ENCODE measurements around the gene DAB2. TPM values are rescaled to one million over a fixed set of nuclear protein-coding genes. Genes with fewer than 3 reads are reported as not detected.
"Not testable (repeated sequence)": the region's sequence is repeated elsewhere in the genome, so short reads cannot be mapped to it uniquely, and the experiment has no call there.

The DAB2 gene
- total RNA-seq, 1 donor from 2014 or later: 13.2 TPM

GRCh38 chr5:39340506-39340905 is 84.3 kb downstream of the DAB2 start:
- no peak for DNase-seq (ENCODE audit: low read depth)
- TF ChIP-seq, protein P1, sequence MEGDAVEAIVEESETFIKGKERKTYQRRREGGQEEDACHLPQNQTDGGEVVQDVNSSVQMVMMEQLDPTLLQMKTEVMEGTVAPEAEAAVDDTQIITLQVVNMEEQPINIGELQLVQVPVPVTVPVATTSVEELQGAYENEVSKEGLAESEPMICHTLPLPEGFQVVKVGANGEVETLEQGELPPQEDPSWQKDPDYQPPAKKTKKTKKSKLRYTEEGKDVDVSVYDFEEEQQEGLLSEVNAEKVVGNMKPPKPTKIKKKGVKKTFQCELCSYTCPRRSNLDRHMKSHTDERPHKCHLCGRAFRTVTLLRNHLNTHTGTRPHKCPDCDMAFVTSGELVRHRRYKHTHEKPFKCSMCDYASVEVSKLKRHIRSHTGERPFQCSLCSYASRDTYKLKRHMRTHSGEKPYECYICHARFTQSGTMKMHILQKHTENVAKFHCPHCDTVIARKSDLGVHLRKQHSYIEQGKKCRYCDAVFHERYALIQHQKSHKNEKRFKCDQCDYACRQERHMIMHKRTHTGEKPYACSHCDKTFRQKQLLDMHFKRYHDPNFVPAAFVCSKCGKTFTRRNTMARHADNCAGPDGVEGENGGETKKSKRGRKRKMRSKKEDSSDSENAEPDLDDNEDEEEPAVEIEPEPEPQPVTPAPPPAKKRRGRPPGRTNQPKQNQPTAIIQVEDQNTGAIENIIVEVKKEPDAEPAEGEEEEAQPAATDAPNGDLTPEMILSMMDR (conservative IDR thresholded peaks at IDR 0.05; ENCODE audit: low read depth, low read length): no peak
- H3K4me3 ChIP-seq (ENCODE audit: low read depth, low read length): no peak overlapping the region

GRCh38 chr5:39337252-39337915 is 87.4 kb downstream of the DAB2 start:
- DNase-seq (ENCODE audit: low read depth): no peak
- TF ChIP-seq, protein P1 (conservative IDR thresholded peaks at IDR 0.05; ENCODE audit: low read depth, low read length): no peak
- no peak overlapping the region for H3K4me3 ChIP-seq (ENCODE audit: low read depth, low read length)

DNA sequence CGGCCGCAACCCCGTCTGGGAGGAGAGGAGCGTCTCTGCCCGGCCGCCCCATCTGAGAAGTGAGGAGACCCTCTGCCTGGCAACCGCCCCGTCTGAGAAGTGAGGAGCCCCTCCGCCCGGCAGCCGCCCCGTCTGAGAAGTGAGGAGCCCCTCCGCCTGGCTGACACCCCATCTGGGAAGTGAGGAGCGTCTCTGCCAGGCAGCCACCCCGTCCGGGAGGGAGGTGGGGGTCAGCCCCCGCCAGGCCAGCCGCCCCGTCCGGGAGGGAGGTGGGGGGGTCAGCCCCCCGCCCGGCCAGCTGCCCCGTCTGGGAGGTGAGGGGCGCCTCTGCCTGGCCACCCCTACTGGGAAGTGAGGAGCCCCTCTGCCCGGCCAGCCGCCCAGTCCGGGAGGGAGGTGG is 90.5 kb downstream of the DAB2 start:
- not testable (repeated sequence) for H3K4me3 ChIP-seq (ENCODE audit: low read depth, low read length)

DNA sequence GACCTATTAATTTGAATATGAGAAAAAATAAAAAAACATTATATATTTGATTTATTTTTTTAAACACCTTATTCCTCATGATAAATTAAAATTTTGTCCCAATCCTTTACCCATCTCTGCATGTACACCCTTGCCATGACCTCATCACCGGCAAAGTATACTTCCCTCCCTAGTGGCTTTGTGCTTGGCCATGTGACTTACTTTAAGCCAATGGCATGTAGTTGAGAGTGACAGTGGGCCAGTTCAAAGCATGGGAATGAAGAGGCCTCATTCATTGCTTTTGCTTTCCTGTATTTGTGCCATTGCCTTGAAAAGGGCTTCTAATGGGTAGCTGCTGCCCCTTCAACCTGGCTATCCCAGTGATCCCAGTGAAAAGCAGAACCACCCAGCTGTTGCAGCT is 91.7 kb downstream of the DAB2 start:
- H3K4me3 ChIP-seq (ENCODE audit: low read depth, low read length): no peak overlapping the region

More for the DNA sequence above, 90.5 kb downstream of the DAB2 start:
- DNase-seq (ENCODE audit: low read depth): not testable (repeated sequence)

DNA sequence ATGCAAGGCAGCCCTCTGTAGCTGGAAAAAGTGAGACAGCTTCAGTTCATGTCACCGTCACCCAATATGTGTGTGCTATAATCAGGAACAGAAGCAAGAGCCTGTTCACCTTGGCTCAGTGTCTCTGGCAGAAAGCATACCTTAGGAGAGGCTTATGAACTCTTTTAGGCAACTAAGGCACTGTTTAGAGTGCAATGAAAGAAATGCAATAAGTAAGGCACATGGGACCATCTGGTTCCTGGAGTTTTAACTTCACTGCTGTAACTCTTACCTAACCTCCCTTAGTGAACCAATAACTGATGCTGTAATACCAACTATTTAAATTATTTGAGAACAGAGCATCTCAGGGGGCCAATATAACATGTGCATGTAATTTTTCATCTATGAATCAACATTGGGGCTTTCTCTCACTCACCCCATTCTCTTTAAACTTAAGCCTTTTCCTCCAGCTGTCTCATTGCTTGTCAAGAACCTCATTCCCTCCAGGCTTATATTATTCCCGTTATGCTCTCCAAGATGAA is 92.9 kb downstream of the DAB2 start:
- no peak overlapping the region for H3K4me3 ChIP-seq (ENCODE audit: low read depth, low read length)
- DNase-seq (ENCODE audit: low read depth): no peak
- TF ChIP-seq, protein P1 (conservative IDR thresholded peaks at IDR 0.05; ENCODE audit: low read depth, low read length): no peak

More for the DNA sequence above, 91.7 kb downstream of the DAB2 start:
- TF ChIP-seq, protein P1 (conservative IDR thresholded peaks at IDR 0.05; ENCODE audit: low read depth, low read length): no peak
- DNase-seq (ENCODE audit: low read depth): no peak

GRCh38 chr5:39328731-39329130 is 96.0 kb downstream of the DAB2 start:
- DNase-seq (ENCODE audit: low read depth): no peak
- TF ChIP-seq, protein P1 (conservative IDR thresholded peaks at IDR 0.05; ENCODE audit: low read depth, low read length): no peak
- no peak overlapping the region for H3K4me3 ChIP-seq (ENCODE audit: low read depth, low read length)

DNA sequence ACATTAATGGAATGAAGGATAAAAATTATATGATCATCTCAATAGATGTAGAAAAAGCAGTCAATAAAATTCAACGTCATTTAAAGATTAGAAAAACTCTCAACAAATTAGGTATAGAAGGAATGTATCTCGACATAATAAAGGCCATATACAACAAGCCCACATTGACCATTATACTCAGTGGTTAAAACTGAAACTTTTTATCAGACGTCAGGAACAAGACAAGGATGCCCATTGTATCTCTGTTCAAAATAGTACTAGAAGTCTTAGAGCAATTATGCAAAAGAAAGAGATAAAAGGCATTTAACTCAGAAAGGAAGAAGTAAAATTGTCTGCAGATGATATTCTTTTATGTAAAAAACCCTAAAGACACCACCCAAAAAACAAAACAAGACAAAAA is 101.2 kb downstream of the DAB2 start:
- no peak overlapping the region for H3K4me3 ChIP-seq (ENCODE audit: low read depth, low read length)
- DNase-seq (ENCODE audit: low read depth): no peak
- TF ChIP-seq, protein P1 (conservative IDR thresholded peaks at IDR 0.05; ENCODE audit: low read depth, low read length): no peak

Other genes starting within 250 kb of the DAB2 start
- gene FYB1, start 205.4 kb downstream of the DAB2 start, total RNA-seq: not detected in 2 replicates
- gene C9, start 60.5 kb downstream of the DAB2 start, total RNA-seq: not detected in 2 replicates